Activated CD4-positive, CD25-positive, alpha-beta regulatory T cell treated with anti-CD3 and anti-CD28 coated beads, Interleukin-2, amount 50 U/mL, for 24 hours (primary cell): ENCODE measurements around the gene LRP1B.
"Not testable (repeated sequence)": the region's sequence is repeated elsewhere in the genome, so short reads cannot be mapped to it uniquely, and the experiment has no call there.

ENCODE experiments used
- ATAC-seq, 2 donors: fragments of 150-1000 bp; cut with Tn5 transposase; one replicate each; pipeline ENCODE4 v1.10.0; 2021; ENCODE audit warnings: mild to moderate bottlenecking in 1 of 2, moderate library complexity in 1 of 2

The LRP1B gene

GRCh38 chr2:140972724-140973123 is 1158.1 kb downstream of the LRP1B start:
- ATAC-seq: no peak

GRCh38 chr2:140964324-140964723 is 1166.5 kb downstream of the LRP1B start:
- ATAC-seq: not testable (repeated sequence)

- no peak for ATAC-seq
These were observed 1180.9 kb downstream of the LRP1B start for GRCh38 chr2:140949932-140950331.

- no peak for ATAC-seq
These were observed 1183.6 kb downstream of the LRP1B start for GRCh38 chr2:140947236-140947635.

GRCh38 chr2:140943867-140944266 is 1186.9 kb downstream of the LRP1B start:
- ATAC-seq: no peak

GRCh38 chr2:140942284-140942683 is 1188.5 kb downstream of the LRP1B start:
- no peak for ATAC-seq

GRCh38 chr2:140929849-140930248 is 1201.0 kb downstream of the LRP1B start:
- no peak for ATAC-seq

- no peak for ATAC-seq
These were observed 1212.4 kb downstream of the LRP1B start for GRCh38 chr2:140918426-140918825.

- no peak for ATAC-seq
These were observed 1214.4 kb downstream of the LRP1B start for GRCh38 chr2:140916410-140916809.

- ATAC-seq: no peak
These were observed 1220.1 kb downstream of the LRP1B start for GRCh38 chr2:140910683-140911082.

GRCh38 chr2:140905083-140905781 is 1225.6 kb downstream of the LRP1B start:
- ATAC-seq: no peak

- no peak for ATAC-seq
These were observed 1235.4 kb downstream of the LRP1B start for GRCh38 chr2:140895378-140895777.

- ATAC-seq: no peak
These were observed 1237.1 kb downstream of the LRP1B start for GRCh38 chr2:140893685-140894084.

GRCh38 chr2:140892911-140893637 is 1237.7 kb downstream of the LRP1B start:
- no peak for ATAC-seq

- ATAC-seq: no peak
These were observed 1238.4 kb downstream of the LRP1B start for GRCh38 chr2:140892436-140892835.

- no peak for ATAC-seq
These were observed 1239.1 kb downstream of the LRP1B start for GRCh38 chr2:140891614-140892212.

- no peak for ATAC-seq
These were observed 1247.9 kb downstream of the LRP1B start for GRCh38 chr2:140882671-140883620.

- ATAC-seq: no peak
These were observed 1250.2 kb downstream of the LRP1B start for GRCh38 chr2:140880573-140880972.

GRCh38 chr2:140876015-140876414 is 1254.8 kb downstream of the LRP1B start:
- no peak for ATAC-seq

GRCh38 chr2:140873915-140874531 is 1256.8 kb downstream of the LRP1B start:
- ATAC-seq: no peak

- ATAC-seq: no peak
These were observed 1260.9 kb downstream of the LRP1B start for GRCh38 chr2:140869925-140870324.

- no peak for ATAC-seq
These were observed 1261.7 kb downstream of the LRP1B start for GRCh38 chr2:140869107-140869506.
